ENCODE results near the gene ADARB1.

ADARB1 gene

DNA sequence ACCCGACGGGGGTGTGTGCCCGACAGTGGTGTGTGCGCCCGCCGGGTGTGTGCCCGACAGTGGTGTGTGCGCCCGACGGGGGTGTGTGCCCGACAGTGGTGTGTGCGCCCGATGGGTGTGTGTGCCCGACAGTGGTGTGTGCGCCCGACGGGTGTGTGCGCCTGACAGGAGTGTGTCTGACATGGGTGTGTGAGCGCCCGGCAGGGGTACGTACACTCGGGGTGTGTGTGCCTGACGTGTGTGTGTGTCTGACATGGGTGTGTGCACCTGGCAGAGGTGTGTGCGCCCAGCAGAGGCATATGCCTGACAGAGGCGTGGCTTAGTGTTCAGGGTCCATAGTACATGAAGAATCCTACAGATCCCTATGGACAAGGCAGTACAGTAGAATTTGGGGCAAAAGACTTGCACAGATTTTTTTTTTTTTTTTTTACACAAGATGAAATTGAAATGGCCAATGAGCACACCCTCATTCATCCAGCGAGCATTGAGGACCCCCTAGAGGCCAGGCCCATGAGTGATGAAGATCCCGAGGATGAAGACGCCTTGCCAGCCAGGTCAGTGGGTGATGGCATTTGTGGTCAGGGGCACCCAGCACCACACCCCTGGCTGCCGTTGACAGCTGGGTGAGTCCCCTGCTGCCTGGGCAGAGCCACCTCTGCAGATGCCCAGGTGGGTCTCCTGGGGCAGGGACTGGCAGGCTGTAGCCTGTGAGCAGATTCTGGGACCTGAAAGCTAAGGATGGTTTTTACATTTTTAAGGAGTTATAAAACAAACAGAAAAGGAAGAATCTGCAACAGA is 60.1 kb downstream of the ADARB1 start:
- no peak for ATAC-seq
- no peak for TF ChIP-seq ZNF565 (CRISPR knock-in tag; conservative IDR thresholded peaks at IDR 0.05; ENCODE audit: low read depth)
- no peak for TF ChIP-seq ARNTL (CRISPR knock-in tag; IDR thresholded peaks at IDR 0.05; ENCODE audit: borderline replicate concordance, low read depth)
- TF ChIP-seq ZC3H10 (CRISPR knock-in tag; IDR thresholded peaks at IDR 0.05) = no peak
- no peak for TF ChIP-seq ESRRG (CRISPR knock-in tag; IDR thresholded peaks at IDR 0.05)
- TF ChIP-seq ISL1 (CRISPR knock-in tag; IDR thresholded peaks at IDR 0.05) = no peak
- TF ChIP-seq POU6F1 (CRISPR knock-in tag; IDR thresholded peaks at IDR 0.05; ENCODE audit: borderline replicate concordance, low read depth) = no peak
- no peak for TF ChIP-seq ZFP3 (CRISPR knock-in tag; IDR thresholded peaks at IDR 0.05)
- no peak for TF ChIP-seq GLIS3 (CRISPR knock-in tag; IDR thresholded peaks at IDR 0.05)
- no peak for TF ChIP-seq SNAI2 (CRISPR knock-in tag; IDR thresholded peaks at IDR 0.05)
- TF ChIP-seq TOX (CRISPR knock-in tag; IDR thresholded peaks at IDR 0.05; ENCODE audit: borderline replicate concordance) = no peak
- no peak for TF ChIP-seq ZFP30 (CRISPR knock-in tag; IDR thresholded peaks at IDR 0.05)
- TF ChIP-seq, protein P1, sequence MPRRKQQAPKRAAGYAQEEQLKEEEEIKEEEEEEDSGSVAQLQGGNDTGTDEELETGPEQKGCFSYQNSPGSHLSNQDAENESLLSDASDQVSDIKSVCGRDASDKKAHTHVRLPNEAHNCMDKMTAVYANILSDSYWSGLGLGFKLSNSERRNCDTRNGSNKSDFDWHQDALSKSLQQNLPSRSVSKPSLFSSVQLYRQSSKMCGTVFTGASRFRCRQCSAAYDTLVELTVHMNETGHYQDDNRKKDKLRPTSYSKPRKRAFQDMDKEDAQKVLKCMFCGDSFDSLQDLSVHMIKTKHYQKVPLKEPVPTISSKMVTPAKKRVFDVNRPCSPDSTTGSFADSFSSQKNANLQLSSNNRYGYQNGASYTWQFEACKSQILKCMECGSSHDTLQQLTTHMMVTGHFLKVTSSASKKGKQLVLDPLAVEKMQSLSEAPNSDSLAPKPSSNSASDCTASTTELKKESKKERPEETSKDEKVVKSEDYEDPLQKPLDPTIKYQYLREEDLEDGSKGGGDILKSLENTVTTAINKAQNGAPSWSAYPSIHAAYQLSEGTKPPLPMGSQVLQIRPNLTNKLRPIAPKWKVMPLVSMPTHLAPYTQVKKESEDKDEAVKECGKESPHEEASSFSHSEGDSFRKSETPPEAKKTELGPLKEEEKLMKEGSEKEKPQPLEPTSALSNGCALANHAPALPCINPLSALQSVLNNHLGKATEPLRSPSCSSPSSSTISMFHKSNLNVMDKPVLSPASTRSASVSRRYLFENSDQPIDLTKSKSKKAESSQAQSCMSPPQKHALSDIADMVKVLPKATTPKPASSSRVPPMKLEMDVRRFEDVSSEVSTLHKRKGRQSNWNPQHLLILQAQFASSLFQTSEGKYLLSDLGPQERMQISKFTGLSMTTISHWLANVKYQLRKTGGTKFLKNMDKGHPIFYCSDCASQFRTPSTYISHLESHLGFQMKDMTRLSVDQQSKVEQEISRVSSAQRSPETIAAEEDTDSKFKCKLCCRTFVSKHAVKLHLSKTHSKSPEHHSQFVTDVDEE (CRISPR knock-in tag; IDR thresholded peaks at IDR 0.05) = no peak
- TF ChIP-seq CREB5 (CRISPR knock-in tag; IDR thresholded peaks at IDR 0.05; ENCODE audit: low read depth) = no peak
- TF ChIP-seq OSR1 (CRISPR knock-in tag; IDR thresholded peaks at IDR 0.05) = no peak
- no peak for TF ChIP-seq TCF4 (CRISPR knock-in tag; IDR thresholded peaks at IDR 0.05; ENCODE audit: borderline replicate concordance)
- no peak for TF ChIP-seq CSDC2 (CRISPR knock-in tag; IDR thresholded peaks at IDR 0.05)
- TF ChIP-seq ZNF8 (CRISPR knock-in tag; IDR thresholded peaks at IDR 0.05) = no peak
- no peak for TF ChIP-seq BACH2 (CRISPR knock-in tag; IDR thresholded peaks at IDR 0.05; ENCODE audit: borderline replicate concordance)

GRCh38 chr21:45135122-45135521 is 60.7 kb downstream of the ADARB1 start:
- TF ChIP-seq GLIS3 (CRISPR knock-in tag; IDR thresholded peaks at IDR 0.05) (no peak), ISL1 (CRISPR knock-in tag; IDR thresholded peaks at IDR 0.05) (no peak)
- ATAC-seq = no peak

DNA sequence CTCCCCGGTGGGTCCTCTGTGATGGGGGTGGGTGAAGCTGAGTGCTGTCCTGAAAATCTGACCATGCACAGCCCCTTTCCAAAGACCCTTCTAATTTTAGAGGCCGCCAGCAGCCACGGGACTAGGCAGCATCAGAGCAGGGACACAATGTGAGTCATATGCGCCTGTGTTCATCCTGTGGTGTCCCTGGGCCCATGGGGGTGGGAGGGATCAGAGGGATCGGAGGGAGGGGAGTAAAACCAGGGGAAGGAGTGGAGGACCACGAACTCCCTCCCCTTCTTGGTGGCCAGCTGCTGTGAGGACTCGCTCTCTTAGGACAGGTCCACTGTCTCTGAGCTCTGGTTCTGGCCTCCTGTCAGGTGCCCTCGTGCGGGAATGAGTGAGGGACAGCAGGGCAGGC is 61.5 kb downstream of the ADARB1 start:
- no peak for ATAC-seq
- no peak for TF ChIP-seq ISL1 (CRISPR knock-in tag; IDR thresholded peaks at IDR 0.05)
- no peak for TF ChIP-seq ZC3H10 (CRISPR knock-in tag; IDR thresholded peaks at IDR 0.05)
- TF ChIP-seq, protein P1 (CRISPR knock-in tag; IDR thresholded peaks at IDR 0.05) = no peak
- TF ChIP-seq ZFP30 (CRISPR knock-in tag; IDR thresholded peaks at IDR 0.05) = no peak
- no peak for TF ChIP-seq ARNTL (CRISPR knock-in tag; IDR thresholded peaks at IDR 0.05; ENCODE audit: borderline replicate concordance, low read depth)
- no peak for TF ChIP-seq ZNF8 (CRISPR knock-in tag; IDR thresholded peaks at IDR 0.05)
- TF ChIP-seq ZNF70 (CRISPR knock-in tag; IDR thresholded peaks at IDR 0.05) = no peak
- TF ChIP-seq, protein P2, sequence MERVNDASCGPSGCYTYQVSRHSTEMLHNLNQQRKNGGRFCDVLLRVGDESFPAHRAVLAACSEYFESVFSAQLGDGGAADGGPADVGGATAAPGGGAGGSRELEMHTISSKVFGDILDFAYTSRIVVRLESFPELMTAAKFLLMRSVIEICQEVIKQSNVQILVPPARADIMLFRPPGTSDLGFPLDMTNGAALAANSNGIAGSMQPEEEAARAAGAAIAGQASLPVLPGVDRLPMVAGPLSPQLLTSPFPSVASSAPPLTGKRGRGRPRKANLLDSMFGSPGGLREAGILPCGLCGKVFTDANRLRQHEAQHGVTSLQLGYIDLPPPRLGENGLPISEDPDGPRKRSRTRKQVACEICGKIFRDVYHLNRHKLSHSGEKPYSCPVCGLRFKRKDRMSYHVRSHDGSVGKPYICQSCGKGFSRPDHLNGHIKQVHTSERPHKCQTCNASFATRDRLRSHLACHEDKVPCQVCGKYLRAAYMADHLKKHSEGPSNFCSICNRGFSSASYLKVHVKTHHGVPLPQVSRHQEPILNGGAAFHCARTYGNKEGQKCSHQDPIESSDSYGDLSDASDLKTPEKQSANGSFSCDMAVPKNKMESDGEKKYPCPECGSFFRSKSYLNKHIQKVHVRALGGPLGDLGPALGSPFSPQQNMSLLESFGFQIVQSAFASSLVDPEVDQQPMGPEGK (CRISPR knock-in tag; IDR thresholded peaks at IDR 0.05; ENCODE audit: borderline replicate concordance) = no peak
- TF ChIP-seq ESRRG (CRISPR knock-in tag; IDR thresholded peaks at IDR 0.05) = no peak
- no peak for TF ChIP-seq ZFP3 (CRISPR knock-in tag; IDR thresholded peaks at IDR 0.05)
- no peak for TF ChIP-seq PPARA (CRISPR knock-in tag; IDR thresholded peaks at IDR 0.05; ENCODE audit: borderline replicate concordance)
- TF ChIP-seq TCF4 (CRISPR knock-in tag; IDR thresholded peaks at IDR 0.05; ENCODE audit: borderline replicate concordance) = no peak
- no peak for TF ChIP-seq GLIS3 (CRISPR knock-in tag; IDR thresholded peaks at IDR 0.05)
- no peak for TF ChIP-seq POU6F1 (CRISPR knock-in tag; IDR thresholded peaks at IDR 0.05; ENCODE audit: borderline replicate concordance, low read depth)
- TF ChIP-seq CSRNP3 (CRISPR knock-in tag; IDR thresholded peaks at IDR 0.05) = no peak
- no peak for TF ChIP-seq SNAI2 (CRISPR knock-in tag; IDR thresholded peaks at IDR 0.05)
- no peak for TF ChIP-seq RARB (CRISPR knock-in tag; IDR thresholded peaks at IDR 0.05)
